Measurements from ENCODE around the gene MTX1. TPM values are rescaled to one million over a fixed set of nuclear protein-coding genes. Genes with fewer than 3 reads are reported as not detected.

Gene MTX1
- total and polyA plus RNA-seq, 2 of the 4 experiments (the other 2 are of a cell fraction), result 67.2 to 73.7 TPM

DNA sequence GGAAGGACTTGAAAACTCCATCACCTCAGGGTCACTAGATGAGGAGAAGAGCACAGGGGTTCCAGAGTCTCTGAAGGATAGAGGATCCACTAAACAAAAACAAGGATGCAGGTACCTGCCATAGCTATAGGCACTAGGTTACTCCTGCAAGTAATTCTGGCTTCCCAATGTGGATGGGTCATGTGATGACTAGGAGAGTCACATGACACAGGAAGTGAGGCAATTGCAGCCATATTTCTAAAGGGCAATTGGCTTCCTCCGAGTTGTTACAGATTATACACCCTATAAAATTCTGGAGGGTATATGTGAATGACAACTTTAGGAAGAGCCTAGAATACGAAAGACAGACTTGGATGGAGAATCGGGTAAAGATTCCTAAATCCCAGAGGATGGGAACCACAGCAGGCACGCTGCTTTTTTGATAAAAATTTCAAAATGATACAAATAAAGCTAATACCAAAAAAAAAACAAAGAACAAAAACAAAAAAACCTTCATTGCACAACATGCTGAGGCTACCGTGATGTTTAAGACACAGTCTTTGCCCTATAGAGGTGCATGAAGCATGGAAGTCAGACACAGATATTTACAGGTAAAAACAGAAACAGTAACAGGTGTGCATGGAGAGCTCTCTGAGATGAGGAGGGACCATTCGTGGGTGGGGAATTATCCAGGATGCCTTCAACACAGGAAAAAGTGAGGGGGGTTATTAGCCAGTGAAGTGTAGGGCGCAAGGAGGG lies 10.5 kb downstream of the MTX1 start:
- peak overlapping the region; percentile 20 for H2AK9ac ChIP-seq (replicated peaks; ENCODE audit: low read depth, low read length, poor library complexity)
- H3K14ac ChIP-seq (replicated peaks; ENCODE audit: low read depth, low read length), result peak overlapping the region; percentile 29; the same call in 1 of the 2 replicates
- no TSS peak for BruUV-seq (replicated peaks)
- H4K5ac ChIP-seq (ENCODE audit: low read depth, low read length), result peak overlapping the region; percentile 99
- H3K9me1 ChIP-seq (ENCODE audit: insufficient read depth, low read length), result peaks cover 6% of the 10 kb centered on the region
- 0 out of 2 replicates have a peak overlapping the region, but pooled peaks have one; percentile 7 for H2BK120ac ChIP-seq (ENCODE audit: low read depth, low read length)
- peaks cover 7% of the 10 kb centered on the region for H3K36me3 ChIP-seq (ENCODE audit: control insufficient read depth, insufficient read depth, low read length)
- dilution Hi-C loops (cut with HindIII; ENCODE audit: low sequenced_read_pairs, unreplicated experiment), result no loop called here
- H3K9me3 ChIP-seq (ENCODE audit: control insufficient read depth, insufficient read depth, low read length), result no peaks in the 10 kb centered on the region
- intact Hi-C loops (cut with micrococcal nuclease), result no loop called here
- peak overlapping the region; percentile 43; the same call in 1 of the 2 replicates for H2BK20ac ChIP-seq (ENCODE audit: low read depth, low read length)
- H3K4me2 ChIP-seq (ENCODE audit: low read depth, low read length), result peak overlapping the region; percentile 60; the same call in 1 of the 2 replicates
- POLR2A ChIA-PET (ENCODE audit: unreplicated experiment), result no interaction called here
- peak overlapping the region; percentile 29 for H3K4ac ChIP-seq (ENCODE audit: low read depth, low read length)
- H4K91ac ChIP-seq (ENCODE audit: insufficient read depth, low read depth, low read length), result no peak overlapping the region
- CTCF ChIA-PET, result interaction anchor here (0.6 kb wide), 1 partner anchor 1023 kb away, joined by 3 read pairs; no protein-coding TSS in a partner anchor
- H2BK5ac ChIP-seq (ENCODE audit: low read depth, low read length, poor library complexity, severe bottlenecking), result peak overlapping the region; percentile 28
- H3K23ac ChIP-seq (ENCODE audit: low read depth, low read length), result no peak overlapping the region
- in situ Hi-C loops (cut with MboI; ENCODE audit: low sequenced_read_pairs), result no loop called here
- H3K18ac ChIP-seq (ENCODE audit: low read depth, low read length), result no peak overlapping the region
- no peaks in the 10 kb centered on the region for H4K20me1 ChIP-seq (ENCODE audit: insufficient read depth, low read length)
- H3K9ac ChIP-seq (ENCODE audit: low read depth, low read length), result no peak overlapping the region
- H3K27ac ChIP-seq (ENCODE audit: insufficient read depth, low read length), result peak overlapping the region; percentile 48
- peak overlapping the region; percentile 61 to 95 for H4K8ac ChIP-seq (ENCODE audit: low read depth in 2 of 2, low read length in 2 of 2)
- WGBS, 2 experiments (ENCODE audit: extremely low coverage in 2 of 2, insufficient read length in 1 of 2), result 20% methylated on average over 1 of the region's 7 CpGs; no CpG with 5 or more reads in 1 of the 2 experiments
- H2AFZ ChIP-seq (replicated peaks; ENCODE audit: low read length, poor library complexity), result peak overlapping the region; percentile 87
- peak; percentile 55 for ATAC-seq (ENCODE audit: low read depth)
- peaks cover 6 to 23% of the 10 kb centered on the region in 2 experiments for H3K79me1 ChIP-seq (ENCODE audit: low read depth in 1 of 2, low read length in 2 of 2)
- H2BK15ac ChIP-seq (ENCODE audit: low read depth, low read length), result peak overlapping the region; percentile 21; the same call in 1 of the 3 replicates
- DNase-seq, result peak; percentile 69
- peak overlapping the region; percentile 62; the same call in 1 of the 2 replicates for H2AK5ac ChIP-seq (ENCODE audit: low read depth, low read length)
- H3K27me3 ChIP-seq (ENCODE audit: control insufficient read depth, insufficient read depth, low read length), result no peaks in the 10 kb centered on the region
- no peak overlapping the region for H3K56ac ChIP-seq (ENCODE audit: extremely low read depth, insufficient read depth, low read length)
- H3K4me3 ChIP-seq (ENCODE audit: insufficient read depth, low read depth, low read length), result no peak overlapping the region
- H3K4me1 ChIP-seq (ENCODE audit: control insufficient read depth, insufficient read depth, low read length), result peaks cover 7% of the 10 kb centered on the region
- TF ChIP-seq CHD1 (IDR thresholded peaks at IDR 0.05; ENCODE audit: low read depth, low read length), result no peak
- TF ChIP-seq, protein P1, sequence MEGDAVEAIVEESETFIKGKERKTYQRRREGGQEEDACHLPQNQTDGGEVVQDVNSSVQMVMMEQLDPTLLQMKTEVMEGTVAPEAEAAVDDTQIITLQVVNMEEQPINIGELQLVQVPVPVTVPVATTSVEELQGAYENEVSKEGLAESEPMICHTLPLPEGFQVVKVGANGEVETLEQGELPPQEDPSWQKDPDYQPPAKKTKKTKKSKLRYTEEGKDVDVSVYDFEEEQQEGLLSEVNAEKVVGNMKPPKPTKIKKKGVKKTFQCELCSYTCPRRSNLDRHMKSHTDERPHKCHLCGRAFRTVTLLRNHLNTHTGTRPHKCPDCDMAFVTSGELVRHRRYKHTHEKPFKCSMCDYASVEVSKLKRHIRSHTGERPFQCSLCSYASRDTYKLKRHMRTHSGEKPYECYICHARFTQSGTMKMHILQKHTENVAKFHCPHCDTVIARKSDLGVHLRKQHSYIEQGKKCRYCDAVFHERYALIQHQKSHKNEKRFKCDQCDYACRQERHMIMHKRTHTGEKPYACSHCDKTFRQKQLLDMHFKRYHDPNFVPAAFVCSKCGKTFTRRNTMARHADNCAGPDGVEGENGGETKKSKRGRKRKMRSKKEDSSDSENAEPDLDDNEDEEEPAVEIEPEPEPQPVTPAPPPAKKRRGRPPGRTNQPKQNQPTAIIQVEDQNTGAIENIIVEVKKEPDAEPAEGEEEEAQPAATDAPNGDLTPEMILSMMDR (conservative IDR thresholded peaks at IDR 0.05; ENCODE audit: low read depth, low read length), result no peak
- no peak for TF ChIP-seq NFE2L2 (IDR thresholded peaks at IDR 0.05; ENCODE audit: low read depth, low read length)
- TF ChIP-seq, protein P2, sequence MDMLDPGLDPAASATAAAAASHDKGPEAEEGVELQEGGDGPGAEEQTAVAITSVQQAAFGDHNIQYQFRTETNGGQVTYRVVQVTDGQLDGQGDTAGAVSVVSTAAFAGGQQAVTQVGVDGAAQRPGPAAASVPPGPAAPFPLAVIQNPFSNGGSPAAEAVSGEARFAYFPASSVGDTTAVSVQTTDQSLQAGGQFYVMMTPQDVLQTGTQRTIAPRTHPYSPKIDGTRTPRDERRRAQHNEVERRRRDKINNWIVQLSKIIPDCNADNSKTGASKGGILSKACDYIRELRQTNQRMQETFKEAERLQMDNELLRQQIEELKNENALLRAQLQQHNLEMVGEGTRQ (IDR thresholded peaks at IDR 0.05; ENCODE audit: low read depth, low read length), result peak; percentile 99
- TF ChIP-seq MAFK (IDR thresholded peaks at IDR 0.05; ENCODE audit: low read depth, low read length), result no peak
- TF ChIP-seq RCOR1 (IDR thresholded peaks at IDR 0.05; ENCODE audit: insufficient replicate concordance, low read length), result no peak
- TF ChIP-seq RFX5 (IDR thresholded peaks at IDR 0.05; ENCODE audit: low read depth, low read length), result no peak
- TF ChIP-seq RAD21 (IDR thresholded peaks at IDR 0.05; ENCODE audit: low read length), result no peak
- peak; percentile 83 for TF ChIP-seq FOS (IDR thresholded peaks at IDR 0.05; ENCODE audit: low read depth, low read length)
- TF ChIP-seq, protein P3, sequence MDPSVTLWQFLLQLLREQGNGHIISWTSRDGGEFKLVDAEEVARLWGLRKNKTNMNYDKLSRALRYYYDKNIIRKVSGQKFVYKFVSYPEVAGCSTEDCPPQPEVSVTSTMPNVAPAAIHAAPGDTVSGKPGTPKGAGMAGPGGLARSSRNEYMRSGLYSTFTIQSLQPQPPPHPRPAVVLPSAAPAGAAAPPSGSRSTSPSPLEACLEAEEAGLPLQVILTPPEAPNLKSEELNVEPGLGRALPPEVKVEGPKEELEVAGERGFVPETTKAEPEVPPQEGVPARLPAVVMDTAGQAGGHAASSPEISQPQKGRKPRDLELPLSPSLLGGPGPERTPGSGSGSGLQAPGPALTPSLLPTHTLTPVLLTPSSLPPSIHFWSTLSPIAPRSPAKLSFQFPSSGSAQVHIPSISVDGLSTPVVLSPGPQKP (IDR thresholded peaks at IDR 0.05; ENCODE audit: borderline replicate concordance, low read depth, low read length), result no peak
- TF ChIP-seq MAZ (IDR thresholded peaks at IDR 0.05; ENCODE audit: borderline replicate concordance, low read depth, low read length), result no peak
- TF ChIP-seq SMC3 (IDR thresholded peaks at IDR 0.05; ENCODE audit: low read depth, low read length), result no peak
- TF ChIP-seq MXI1 (IDR thresholded peaks at IDR 0.05; ENCODE audit: borderline replicate concordance, low read depth, low read length), result no peak
- TF ChIP-seq BHLHE40 (IDR thresholded peaks at IDR 0.05; ENCODE audit: low read depth, low read length), result no peak
